Stimulated activated CD4-positive, alpha-beta T cell treated with anti-CD3 and anti-CD28 coated beads, Interleukin-1b, Interleukin-23, amount 100 ng/mL, for 24 hours (primary cell): Measurements from ENCODE around the gene MAPT.
"Not testable (repeated sequence)": the region's sequence is repeated elsewhere in the genome, so short reads cannot be mapped to it uniquely, and the experiment has no call there.

Experiments
- DNase-seq, 4 experiments: peaks; one replicate each; pipeline ENCODE4 v3.0.0-alpha.2; 2020; ENCODE audit warnings: low read depth in 4 of 4, low spot score in 1 of 4

The MAPT gene

GRCh38 chr17:45861165-45861564 is 33.2 kb upstream of the MAPT start:
- no peak for DNase-seq

- DNase-seq = not testable (repeated sequence)
Observed at GRCh38 chr17:45862127-45862526, 32.2 kb upstream of the MAPT start.

- no peak for DNase-seq
Observed at GRCh38 chr17:45863857-45864654, 30.3 kb upstream of the MAPT start.

GRCh38 chr17:45867171-45867570 is 27.2 kb upstream of the MAPT start:
- DNase-seq = no peak

GRCh38 chr17:45867702-45868101 is 26.7 kb upstream of the MAPT start:
- DNase-seq = no peak

- no peak for DNase-seq
Observed at GRCh38 chr17:45868276-45868675, 26.1 kb upstream of the MAPT start.

GRCh38 chr17:45869676-45870341 is 24.5 kb upstream of the MAPT start:
- no peak for DNase-seq

- DNase-seq = no peak
Observed at GRCh38 chr17:45870342-45870974, 23.9 kb upstream of the MAPT start.

- DNase-seq = no peak
Observed at GRCh38 chr17:45871718-45872117, 22.6 kb upstream of the MAPT start.

GRCh38 chr17:45873728-45874127 is 20.6 kb upstream of the MAPT start:
- DNase-seq = no peak

GRCh38 chr17:45874151-45874550 is 20.2 kb upstream of the MAPT start:
- DNase-seq = no peak

GRCh38 chr17:45876539-45876938 is 17.8 kb upstream of the MAPT start:
- DNase-seq = no peak

GRCh38 chr17:45877467-45877866 is 16.9 kb upstream of the MAPT start:
- no peak for DNase-seq

GRCh38 chr17:45883063-45883462 is 11.3 kb upstream of the MAPT start:
- DNase-seq = no peak

- DNase-seq = no peak
Observed at GRCh38 chr17:45886852-45887251, 7.5 kb upstream of the MAPT start.

GRCh38 chr17:45888392-45888791 is 6.0 kb upstream of the MAPT start:
- no peak for DNase-seq

GRCh38 chr17:45889579-45889978 is 4.8 kb upstream of the MAPT start:
- DNase-seq = no peak

- DNase-seq = no peak
Observed at GRCh38 chr17:45893725-45894021, 681 bp upstream of the MAPT start.

GRCh38 chr17:45895304-45895968 is 1.1 kb downstream of the MAPT start:
- DNase-seq = peak in 1 of 4 experiments; percentile 1

GRCh38 chr17:45895969-45896785 is 1.8 kb downstream of the MAPT start:
- DNase-seq = no peak
